ENCODE data around the gene IFIH1. TPM values are rescaled to one million over a fixed set of nuclear protein-coding genes. Genes with fewer than 3 reads are reported as not detected.

The IFIH1 gene
- total RNA-seq, result 6.0 TPM
- long read RNA-seq, partial matches to known transcripts, result 0 of 1 reads
- long read RNA-seq, other reads (novel, unspliced or antisense), result 0 of 1 reads

DNA sequence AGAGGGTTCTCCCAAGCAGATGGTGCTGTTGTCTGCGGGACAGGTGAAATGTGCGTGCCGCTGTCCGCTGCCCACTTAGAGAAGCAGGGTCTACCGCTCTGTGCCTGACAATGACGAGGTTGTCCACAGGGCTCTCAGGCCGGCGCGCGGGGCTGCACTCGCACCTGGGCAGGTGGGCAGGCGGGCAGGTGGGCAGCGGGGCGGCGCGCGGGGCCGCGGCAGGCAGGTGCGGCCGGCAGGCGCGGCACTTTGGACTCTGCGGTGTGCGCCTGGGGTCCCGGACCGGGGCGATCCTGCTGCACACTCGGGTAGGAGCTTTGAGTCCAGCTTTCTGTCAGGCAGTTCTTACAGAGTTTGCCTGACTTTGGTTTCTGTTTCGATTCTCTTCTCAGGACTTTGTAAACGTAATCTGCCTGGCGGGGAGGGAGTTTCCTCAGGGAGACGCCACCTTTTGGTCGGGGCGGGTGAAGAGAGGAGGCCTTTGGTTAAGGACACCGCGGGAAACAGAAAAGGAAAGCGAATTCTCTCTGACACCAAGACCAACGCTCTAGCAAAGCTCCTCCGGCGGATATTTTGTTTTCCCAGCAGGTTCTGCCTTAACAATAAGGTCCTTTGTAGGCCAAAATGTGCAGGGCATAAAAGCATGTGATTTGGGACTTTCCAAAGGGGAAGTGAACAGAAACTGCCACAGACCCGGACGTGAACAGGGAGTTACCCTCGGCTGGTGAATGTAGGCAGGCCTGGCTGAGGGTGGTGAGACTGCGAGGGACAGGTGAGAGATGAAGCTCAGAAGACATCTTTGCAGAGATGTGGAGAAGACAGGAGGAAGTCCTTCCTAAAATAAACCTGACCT lies at the start of gene IFIH1:
Gene IFIH1 (minus strand): TSS at position 357 of the 853 bp plus-strand sequence. CDS start 377 bp downstream, outside the sequence.
- ATAC-seq (peak; percentile 96), DNase-seq (ENCODE audit: missing footprints) (peak; percentile 89)
- intact Hi-C loops (cut with DNase I), result loop anchor here (2.0 kb wide), 1 partner anchor 26 kb away; the partner anchor contains the start of gene GCA

GRCh38 chr2:162365392-162365791 lies 46.9 kb upstream of the IFIH1 start:
- intact Hi-C loops (cut with DNase I), result no loop called here
- no peak for DNase-seq (ENCODE audit: missing footprints)

DNA sequence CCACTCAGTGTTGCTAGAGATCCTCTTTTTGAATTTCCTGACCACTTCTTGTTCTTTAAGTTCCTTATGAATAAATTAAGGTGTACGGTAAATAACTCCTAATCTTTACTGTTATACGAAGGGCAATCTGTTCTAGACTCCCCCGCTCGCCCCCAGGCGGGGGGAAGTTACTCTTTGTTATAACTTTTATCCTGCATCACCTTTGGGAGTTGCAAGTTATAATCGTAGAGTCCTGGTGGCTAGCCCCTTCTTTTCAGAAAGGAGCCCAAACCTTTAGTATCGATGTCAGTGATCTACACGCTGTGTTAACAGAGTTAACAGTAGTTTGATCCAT lies 26.1 kb upstream of the IFIH1 start:
- ATAC-seq (no peak), DNase-seq (ENCODE audit: missing footprints) (no peak)
- intact Hi-C loops (cut with DNase I), result loop anchor here (2.0 kb wide), 1 partner anchor 26 kb away; the partner anchor contains the start of gene IFIH1

More at GRCh38 chr2:162365392-162365791, 46.9 kb upstream of the IFIH1 start:
- ATAC-seq, result no peak

DNA sequence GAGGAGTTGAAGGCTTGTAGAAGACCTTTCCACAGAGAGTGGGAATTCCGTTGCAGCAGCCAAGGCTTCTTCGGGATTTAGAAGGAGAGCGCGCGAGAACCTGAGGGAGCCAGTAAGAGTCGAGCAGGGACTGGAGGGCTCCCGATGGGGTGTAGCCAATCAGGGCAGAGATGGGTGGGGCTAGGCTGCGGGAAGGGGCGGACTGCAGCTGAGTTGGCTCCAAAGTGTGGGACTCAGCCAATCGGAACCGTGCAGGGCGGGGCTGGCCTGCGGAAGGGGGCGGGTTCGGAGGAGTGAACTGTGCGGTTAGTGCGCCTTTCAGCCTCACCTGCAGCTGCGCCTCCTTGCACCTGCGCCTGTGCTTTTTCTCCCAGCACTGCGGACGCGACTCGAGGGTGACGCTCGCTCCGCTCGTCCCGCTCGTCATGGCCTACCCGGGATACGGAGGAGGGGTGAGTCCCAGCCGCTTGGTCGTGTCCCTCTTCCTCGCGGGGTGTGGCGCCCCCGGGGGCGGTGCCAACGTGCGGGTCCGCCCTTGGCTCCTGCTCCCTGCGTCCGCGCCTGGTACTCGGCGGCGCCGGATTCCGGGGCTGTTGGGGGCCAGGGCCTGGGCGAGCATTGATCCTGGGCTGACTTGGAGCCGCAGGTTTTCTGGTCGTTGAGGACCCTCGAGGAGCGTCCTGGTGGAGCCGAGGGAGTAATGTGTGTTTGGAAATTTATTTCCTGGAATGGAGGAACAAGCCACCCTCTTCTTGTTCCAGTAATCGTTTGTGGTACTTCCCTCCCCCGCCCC lies 25.5 kb upstream of the IFIH1 start, which contains the start of gene GCA:
Gene GCA (plus strand): TSS at position 309 of the 793 bp plus-strand sequence. CDS start 117 bp downstream, at position 426.
- DNase-seq (ENCODE audit: missing footprints), result peak; percentile 99
- intact Hi-C loops (cut with DNase I), result loop anchor here (2.0 kb wide), 1 partner anchor 25 kb away; the partner anchor contains the start of gene IFIH1
- peak; percentile 100 for ATAC-seq

DNA sequence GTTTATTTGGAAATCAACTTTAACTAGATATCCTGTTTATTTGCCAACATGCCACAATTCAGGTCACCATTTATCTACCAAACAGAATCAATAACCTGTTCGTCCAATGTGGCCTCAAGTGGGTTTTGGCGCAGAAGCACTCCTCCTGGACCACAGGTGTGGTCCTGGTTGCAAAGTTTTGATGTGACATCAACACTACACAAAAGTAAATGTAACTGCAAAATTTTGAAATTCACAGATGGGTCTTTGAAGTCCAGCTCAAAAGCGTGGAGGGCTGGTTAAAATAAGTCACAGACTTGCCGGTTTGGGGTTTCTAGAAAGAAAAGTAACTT lies 25.0 kb upstream of the IFIH1 start:
- ATAC-seq, result no peak
- intact Hi-C loops (cut with DNase I), result no loop called here

DNA sequence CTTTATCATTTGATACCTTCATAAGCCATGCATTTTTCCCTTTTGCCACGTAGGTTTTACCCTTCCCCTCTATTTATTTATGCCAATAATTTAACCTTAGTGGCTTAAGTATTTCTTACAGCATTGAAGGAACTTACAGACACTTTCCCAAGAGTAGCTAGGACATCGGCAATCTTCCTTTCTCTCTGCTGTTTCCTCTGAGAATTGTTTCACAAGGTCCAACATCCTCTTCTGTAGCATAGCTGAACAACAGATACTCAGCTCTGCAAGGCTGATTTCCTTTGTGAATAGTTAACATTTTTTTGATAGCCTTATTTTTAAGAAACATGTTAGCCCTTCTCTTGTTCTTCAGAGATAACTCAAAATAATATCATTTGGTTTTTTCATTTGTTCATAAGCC lies 24.4 kb upstream of the IFIH1 start:
- ATAC-seq (no peak), DNase-seq (ENCODE audit: missing footprints) (no peak)
- intact Hi-C loops (cut with DNase I), result no loop called here

More for the DNA sequence above, 25.0 kb upstream of the IFIH1 start:
- DNase-seq (ENCODE audit: missing footprints), result no peak

GRCh38 chr2:162342321-162342720 lies 23.8 kb upstream of the IFIH1 start:
- intact Hi-C loops (cut with DNase I), result no loop called here
- ATAC-seq (no peak), DNase-seq (ENCODE audit: missing footprints) (no peak)

DNA sequence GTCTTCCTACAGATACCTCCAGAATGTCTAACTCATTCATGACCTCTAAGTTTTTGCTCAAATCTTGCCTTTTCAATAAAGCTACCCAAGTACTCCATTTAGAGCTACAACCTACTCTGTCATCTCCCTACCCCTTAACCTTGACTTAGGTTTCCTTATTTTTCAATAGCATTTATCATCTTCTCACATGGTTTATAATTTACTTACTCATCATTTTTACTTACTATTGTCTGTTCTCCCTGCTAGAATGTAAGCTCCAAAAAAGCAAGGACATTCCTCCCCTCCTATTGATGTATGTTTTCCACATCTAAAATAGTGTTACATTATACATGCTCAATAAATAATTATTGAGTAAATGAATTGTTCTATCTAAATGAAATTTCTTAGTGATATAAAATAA lies 22.3 kb upstream of the IFIH1 start:
- DNase-seq (ENCODE audit: missing footprints) (no peak), ATAC-seq (no peak)
- intact Hi-C loops (cut with DNase I), result no loop called here

- no peak for ATAC-seq
- no peak for DNase-seq (ENCODE audit: missing footprints)
- intact Hi-C loops (cut with DNase I), result no loop called here
Observed at GRCh38 chr2:162337868-162338267, 19.4 kb upstream of the IFIH1 start.

- ATAC-seq, result no peak
- no peak for DNase-seq (ENCODE audit: missing footprints)
Observed at GRCh38 chr2:162333968-162334367, 15.5 kb upstream of the IFIH1 start.

GRCh38 chr2:162330881-162331280 lies 12.4 kb upstream of the IFIH1 start:
- intact Hi-C loops (cut with DNase I), result no loop called here
- DNase-seq (ENCODE audit: missing footprints), result no peak
- no peak for ATAC-seq

More at GRCh38 chr2:162333968-162334367, 15.5 kb upstream of the IFIH1 start:
- intact Hi-C loops (cut with DNase I), result no loop called here

DNA sequence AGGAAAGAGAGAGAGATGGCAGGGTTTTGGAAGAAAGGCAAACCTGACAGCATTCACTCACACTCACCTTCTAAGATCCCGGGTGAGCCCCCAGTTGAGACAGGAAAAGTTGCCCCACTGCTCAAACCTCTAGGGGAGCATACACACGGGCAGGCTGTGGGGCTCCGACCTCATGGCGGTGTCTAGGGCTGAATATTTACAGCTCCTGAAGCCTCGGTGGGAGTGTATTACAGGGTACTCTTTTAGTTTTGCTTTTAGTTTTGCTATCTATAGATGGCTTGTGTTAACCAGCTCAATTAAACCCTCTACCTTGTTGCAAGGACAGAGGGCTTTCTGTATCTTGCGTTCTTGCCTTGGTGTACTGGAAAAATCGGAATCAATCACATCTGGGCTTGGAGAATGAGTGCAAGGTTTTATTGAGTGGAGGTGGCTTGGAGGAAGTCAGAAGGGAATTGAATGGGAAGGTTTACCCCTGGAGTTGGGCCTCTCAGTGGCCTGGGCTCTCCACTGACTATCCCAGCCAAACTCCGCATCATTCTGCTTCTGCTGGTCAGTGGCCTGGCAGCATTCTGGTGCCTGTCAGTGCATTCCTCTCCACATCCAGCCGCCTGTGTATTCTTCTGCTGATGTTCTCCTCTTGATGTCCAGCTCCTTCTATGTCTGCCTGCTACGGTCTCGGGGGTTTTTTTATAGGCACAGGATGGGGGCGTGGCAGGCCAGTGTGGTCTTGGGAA lies 10.1 kb upstream of the IFIH1 start:
- intact Hi-C loops (cut with DNase I), result no loop called here
- ATAC-seq, result no peak
- no peak for DNase-seq (ENCODE audit: missing footprints)

DNA sequence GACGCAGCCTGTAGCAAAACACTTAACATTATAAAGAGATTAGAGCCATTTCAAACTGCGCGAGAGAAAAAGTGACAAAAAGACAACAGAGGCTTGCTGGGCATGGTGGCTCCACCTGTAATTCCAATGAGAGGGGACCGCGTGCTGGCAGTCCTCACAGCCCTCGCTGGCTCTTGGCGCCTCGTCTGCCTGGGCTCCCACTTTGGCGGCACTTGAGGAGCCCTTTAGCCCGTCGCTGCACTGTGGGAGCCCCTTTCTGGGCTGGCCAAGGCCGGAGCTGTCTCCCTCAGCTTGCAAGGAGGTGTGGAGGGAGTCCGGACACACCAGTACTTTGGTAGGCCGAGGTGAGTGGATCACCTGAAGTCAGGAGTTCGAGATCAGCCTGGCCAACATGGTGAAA lies 9.3 kb upstream of the IFIH1 start:
- ATAC-seq, result no peak
- no peak for DNase-seq (ENCODE audit: missing footprints)
- intact Hi-C loops (cut with DNase I), result no loop called here

- intact Hi-C loops (cut with DNase I), result no loop called here
- ATAC-seq (no peak), DNase-seq (ENCODE audit: missing footprints) (peak; percentile 46)
Observed at GRCh38 chr2:162327134-162327769, 8.8 kb upstream of the IFIH1 start.

GRCh38 chr2:162324953-162325352 lies 6.5 kb upstream of the IFIH1 start:
- ATAC-seq (no peak), DNase-seq (ENCODE audit: missing footprints) (no peak)
- intact Hi-C loops (cut with DNase I), result no loop called here

DNA sequence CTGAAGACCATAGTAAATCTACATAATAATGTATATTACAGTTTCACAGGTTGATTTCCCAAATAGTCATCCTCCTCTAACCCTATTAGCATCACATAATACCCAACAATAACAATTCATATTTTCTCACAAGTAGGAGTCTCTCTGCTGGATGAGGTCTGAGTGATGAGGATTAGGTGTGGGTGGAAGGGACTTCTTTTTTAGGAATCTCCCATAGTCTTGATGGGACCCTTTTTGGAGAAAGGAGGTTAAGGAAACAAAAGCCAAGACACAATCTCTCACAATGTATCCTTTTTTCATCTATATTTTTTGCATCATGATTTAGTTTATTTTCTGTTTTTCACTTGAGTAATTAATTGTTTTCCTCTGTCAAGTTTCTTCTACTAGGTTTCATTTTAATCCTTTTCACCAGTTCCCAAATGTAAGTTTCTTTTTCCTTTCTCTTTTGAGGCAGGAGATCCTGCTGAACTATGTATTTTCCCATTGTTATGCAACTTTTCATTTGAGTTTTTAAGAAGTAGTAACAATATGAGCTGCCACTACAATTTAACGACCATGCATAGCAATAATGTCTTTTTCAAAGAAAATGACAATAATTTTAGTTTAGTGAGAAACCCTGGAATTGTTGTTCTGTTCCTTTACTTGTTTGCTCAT lies 2.5 kb upstream of the IFIH1 start:
- intact Hi-C loops (cut with DNase I), result no loop called here
- DNase-seq (ENCODE audit: missing footprints) (no peak), ATAC-seq (no peak)

DNA sequence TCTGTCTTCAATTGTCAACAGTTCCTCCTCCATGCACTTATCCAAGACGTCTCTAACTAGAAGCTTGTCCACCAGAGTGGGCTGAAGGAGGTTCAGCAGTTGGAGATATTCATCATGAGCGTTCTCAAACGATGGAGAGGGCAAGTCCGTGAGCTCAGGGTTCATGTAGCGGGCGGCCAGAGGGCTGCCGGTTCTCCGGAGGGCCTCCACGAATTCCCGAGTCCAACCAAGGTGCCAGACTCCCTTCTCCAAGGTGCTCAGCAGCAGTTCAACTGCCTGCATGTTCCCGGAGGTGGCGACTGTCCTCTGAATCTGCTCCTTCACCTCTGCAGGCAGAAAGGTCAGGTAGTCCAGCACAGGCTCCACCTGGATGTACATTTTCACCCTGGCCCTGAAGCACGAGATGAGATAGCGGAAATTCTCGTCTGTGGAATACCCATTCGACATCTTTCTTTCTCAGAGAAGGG lies 590 bp downstream of the IFIH1 start:
- ATAC-seq (peak; percentile 9), DNase-seq (ENCODE audit: missing footprints) (no peak)
- intact Hi-C loops (cut with DNase I), result loop anchor here (2.0 kb wide), 1 partner anchor 27 kb away; the partner anchor contains the start of gene GCA

Data from Right ventricle myocardium inferior (tissue), 1 donor.